Caco-2 (cell line): ENCODE results near the gene XPR1. TPM values are rescaled to one million over a fixed set of nuclear protein-coding genes. Genes with fewer than 3 reads are reported as not detected.

Source experiments
- BruUV-seq: library from RNA; stranded (reverse); fragments of 400-500 nt; replicated peaks from 2 replicates; lab custom pipeline; 2021; lab: Mats Ljungman, UMichigan
- CTCF ChIA-PET: fragments of 300-600 bp; sonication (Branson Sonifier 250); formaldehyde crosslinking; loops from one replicate; lab custom pipeline; 2022; ENCODE audit warnings: antibody characterized with exemption; lab: Charles Lee
- POLR2A ChIA-PET: fragments of 300-600 bp; sonication (Branson Sonifier 250); formaldehyde crosslinking; loops from one replicate; lab custom pipeline; 2022; ENCODE audit warnings: antibody characterized with exemption; lab: Charles Lee
- DNase-seq, 2 experiments: peaks; one replicate each; pipeline versions ENCODE4 v3.0.0 to v3.0.0-alpha.2; 2020 to 2022
- H3K27me3 ChIP-seq: replicated peaks from 2 replicates; pipeline ENCODE4 v1.6.0; 2011; ENCODE audit warnings: low read length; ENCODE audit not compliant: control insufficient read depth, insufficient read depth
- H3K36me3 ChIP-seq: 2 replicates; pipeline ENCODE4 v1.5.1; 2011; ENCODE audit warnings: low read length; ENCODE audit not compliant: control insufficient read depth, insufficient read depth
- H3K4me1 ChIP-seq: fragments of 250-450 bp; sonication (Bioruptor Pico); 2 replicates; pipeline ENCODE4 v1.5.1; 2020; ENCODE audit warnings: mild to moderate bottlenecking
- H3K4me3 ChIP-seq: 2 replicates; pipeline ENCODE4 v1.5.1; 2011; ENCODE audit warnings: low read depth, mild to moderate bottlenecking, control low read depth, low read length
- H3K9me3 ChIP-seq: fragments of 250-450 bp; sonication (Bioruptor Pico); 2 replicates; pipeline ENCODE4 v1.5.1; 2020; ENCODE audit warnings: mild to moderate bottlenecking, moderate library complexity
- H3K27ac Mint-ChIP-seq: one replicate; pipeline ENCODE4 v1.8.0; 2022; ENCODE audit warnings: mixed read lengths; ENCODE audit not compliant: unreplicated experiment
- H3K27me3 Mint-ChIP-seq: one replicate; pipeline ENCODE4 v1.8.0; 2022; ENCODE audit warnings: mixed read lengths; ENCODE audit not compliant: insufficient read depth, unreplicated experiment
- H3K36me3 Mint-ChIP-seq: one replicate; pipeline ENCODE4 v1.8.0; 2022; ENCODE audit warnings: mild to moderate bottlenecking, mixed read lengths; ENCODE audit not compliant: insufficient read depth, unreplicated experiment
- H3K4me1 Mint-ChIP-seq: one replicate; pipeline ENCODE4 v1.8.0; 2022; ENCODE audit warnings: low read depth, mixed read lengths; ENCODE audit not compliant: unreplicated experiment
- H3K4me3 Mint-ChIP-seq: one replicate; pipeline ENCODE4 v1.8.0; 2022; ENCODE audit warnings: mild to moderate bottlenecking, moderate library complexity, mixed read lengths; ENCODE audit not compliant: unreplicated experiment
- H3K9me3 Mint-ChIP-seq: one replicate; pipeline ENCODE4 v1.8.0; 2022; ENCODE audit warnings: mixed read lengths; ENCODE audit not compliant: unreplicated experiment
- intact Hi-C: fragments of 100-400 bp; cut with micrococcal nuclease; formaldehyde crosslinking; loops from one replicate; pipeline ENCODE4 v1.10.0; 2022; ENCODE audit not compliant: unreplicated experiment
- total RNA-seq: library from RNA; stranded (reverse); gene quantifications from 2 replicates; pipeline ENCODE4 v1.2.3, GENCODE V29; 2022
- TF ChIP-seq, protein P1 (sequence below), 2 experiments: fragments of 200-600 bp in 1 of 2; IDR thresholded peaks; 1 replicate in 1 of 2; 2 replicates in 1 of 2; pipeline versions ENCODE4 v1.5.1 to v1.8.0; 2011 to 2022; ENCODE audit warnings: antibody characterized with exemption in 1 of 2, control low read depth in 1 of 2, inconsistent platforms in 1 of 2, low read depth in 1 of 2, low read length in 1 of 2, mild to moderate bottlenecking in 1 of 2, moderate library complexity in 1 of 2; ENCODE audit not compliant: insufficient read depth in 1 of 2, severe bottlenecking in 1 of 2, unreplicated experiment in 1 of 2

The XPR1 gene
- total RNA-seq, 1 experiment from 2014 or later: 34.4 TPM

DNA sequence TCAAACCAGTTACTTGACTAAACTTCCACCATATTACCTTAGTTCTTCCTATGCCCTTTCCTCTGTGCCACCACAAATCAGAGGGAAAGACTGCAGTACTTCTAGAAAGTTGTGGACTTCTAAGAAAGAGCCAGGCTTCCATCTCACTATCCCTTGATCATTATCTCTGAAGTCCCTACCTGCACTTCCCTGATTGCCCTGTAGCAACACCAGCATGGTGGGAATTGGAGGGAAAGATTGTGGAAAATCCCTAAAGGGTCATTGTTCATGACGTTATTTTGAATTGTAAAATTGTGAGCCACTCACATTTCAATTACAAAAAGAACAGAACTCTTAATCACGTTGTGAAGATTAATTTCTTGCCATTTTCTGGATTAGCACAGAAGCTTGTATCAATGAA is 257.5 kb downstream of the XPR1 start:
- Histone ChIP-seq H3K27me3 (no peaks in the 10 kb centered on the region), H3K9me3 (no peaks in the 10 kb centered on the region), H3K4me1 (peaks cover 15% of the 10 kb centered on the region), H3K36me3 (no peaks in the 10 kb centered on the region), H3K4me3 (no peak overlapping the region)
- no TSS peak for BruUV-seq
- H3K9me3 Mint-ChIP-seq: no peaks in the 10 kb centered on the region
- no peaks in the 10 kb centered on the region for H3K27me3 Mint-ChIP-seq
- TF ChIP-seq, protein P1, sequence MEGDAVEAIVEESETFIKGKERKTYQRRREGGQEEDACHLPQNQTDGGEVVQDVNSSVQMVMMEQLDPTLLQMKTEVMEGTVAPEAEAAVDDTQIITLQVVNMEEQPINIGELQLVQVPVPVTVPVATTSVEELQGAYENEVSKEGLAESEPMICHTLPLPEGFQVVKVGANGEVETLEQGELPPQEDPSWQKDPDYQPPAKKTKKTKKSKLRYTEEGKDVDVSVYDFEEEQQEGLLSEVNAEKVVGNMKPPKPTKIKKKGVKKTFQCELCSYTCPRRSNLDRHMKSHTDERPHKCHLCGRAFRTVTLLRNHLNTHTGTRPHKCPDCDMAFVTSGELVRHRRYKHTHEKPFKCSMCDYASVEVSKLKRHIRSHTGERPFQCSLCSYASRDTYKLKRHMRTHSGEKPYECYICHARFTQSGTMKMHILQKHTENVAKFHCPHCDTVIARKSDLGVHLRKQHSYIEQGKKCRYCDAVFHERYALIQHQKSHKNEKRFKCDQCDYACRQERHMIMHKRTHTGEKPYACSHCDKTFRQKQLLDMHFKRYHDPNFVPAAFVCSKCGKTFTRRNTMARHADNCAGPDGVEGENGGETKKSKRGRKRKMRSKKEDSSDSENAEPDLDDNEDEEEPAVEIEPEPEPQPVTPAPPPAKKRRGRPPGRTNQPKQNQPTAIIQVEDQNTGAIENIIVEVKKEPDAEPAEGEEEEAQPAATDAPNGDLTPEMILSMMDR (IDR thresholded peaks at IDR 0.05; ENCODE audit: insufficient read depth in 1 of 2, low read depth in 1 of 2, low read length in 1 of 2, severe bottlenecking in 1 of 2, unreplicated experiment in 1 of 2): no peak
- peaks cover 12% of the 10 kb centered on the region for H3K4me1 Mint-ChIP-seq
- intact Hi-C loops: loop anchor here (10.0 kb wide), 1 partner anchor 65 kb away; no protein-coding TSS in a partner anchor
- CTCF ChIA-PET: no interaction called here
- POLR2A ChIA-PET: no interaction called here
- H3K27ac Mint-ChIP-seq: no peak overlapping the region
- H3K36me3 Mint-ChIP-seq: no peaks in the 10 kb centered on the region
- H3K4me3 Mint-ChIP-seq: no peak overlapping the region
- DNase-seq: no peak

DNA sequence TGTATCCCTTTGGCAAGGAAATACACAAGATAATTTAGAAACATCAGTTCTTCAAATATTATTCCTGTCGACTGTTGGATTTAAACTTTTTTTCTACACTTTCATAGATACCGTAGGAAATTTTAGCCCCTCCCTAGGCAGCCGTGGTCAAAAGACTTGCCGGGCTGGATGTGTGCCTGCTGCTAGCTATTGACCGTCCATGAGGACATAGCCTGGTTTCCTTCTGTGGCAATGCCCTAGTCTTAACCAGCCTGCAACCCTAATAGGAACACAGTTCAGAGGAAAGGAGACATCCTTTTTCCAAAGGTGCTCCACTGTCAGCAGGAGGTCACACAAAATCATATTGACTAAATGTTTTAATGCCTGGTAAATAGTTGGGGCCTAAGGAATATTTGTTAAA is 260.4 kb downstream of the XPR1 start:
- Mint-ChIP-seq H3K27ac (no peak overlapping the region), H3K27me3 (no peaks in the 10 kb centered on the region), H3K9me3 (no peaks in the 10 kb centered on the region), H3K4me1 (peaks cover 12% of the 10 kb centered on the region), H3K4me3 (no peak overlapping the region), H3K36me3 (peaks cover 6% of the 10 kb centered on the region)
- DNase-seq: no peak
- BruUV-seq: no TSS peak
- H3K27me3 ChIP-seq: no peaks in the 10 kb centered on the region
- CTCF ChIA-PET: interaction anchor here (0.6 kb wide), 1 partner anchor 70 kb away, joined by 3 read pairs; no protein-coding TSS in a partner anchor
- H3K4me3 ChIP-seq: no peak overlapping the region
- no peaks in the 10 kb centered on the region for H3K36me3 ChIP-seq
- POLR2A ChIA-PET: no interaction called here
- intact Hi-C loops: no loop called here
- H3K4me1 ChIP-seq: peaks cover 12% of the 10 kb centered on the region
- TF ChIP-seq, protein P1 (IDR thresholded peaks at IDR 0.05; ENCODE audit: insufficient read depth in 1 of 2, low read depth in 1 of 2, low read length in 1 of 2, severe bottlenecking in 1 of 2, unreplicated experiment in 1 of 2): no peak
- H3K9me3 ChIP-seq: no peaks in the 10 kb centered on the region

DNA sequence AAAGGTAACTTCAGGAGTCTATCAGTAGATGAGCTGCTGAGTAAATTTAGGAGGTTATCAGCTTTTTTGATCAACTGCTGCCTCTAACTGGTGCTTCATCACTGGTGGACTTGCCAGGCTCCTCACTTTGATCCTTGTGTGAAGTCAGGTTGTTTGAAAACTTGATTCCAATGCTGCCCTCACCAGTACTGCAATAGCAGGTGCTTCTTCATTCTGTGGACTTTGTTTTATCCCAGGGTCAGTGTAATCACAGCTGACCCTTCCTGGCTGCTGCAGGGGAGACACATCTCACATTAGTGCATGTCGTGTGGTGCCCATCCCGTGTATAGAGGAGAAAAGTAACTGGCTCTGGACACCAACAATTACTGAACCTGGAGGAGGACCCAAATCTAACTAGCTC is 260.9 kb downstream of the XPR1 start:
- H3K4me1 ChIP-seq: peaks cover 8% of the 10 kb centered on the region
- H3K27me3 ChIP-seq: no peaks in the 10 kb centered on the region
- DNase-seq: no peak
- H3K4me3 ChIP-seq: no peak overlapping the region
- H3K4me1 Mint-ChIP-seq: peaks cover 9% of the 10 kb centered on the region
- TF ChIP-seq, protein P1 (IDR thresholded peaks at IDR 0.05; ENCODE audit: insufficient read depth in 1 of 2, low read depth in 1 of 2, low read length in 1 of 2, severe bottlenecking in 1 of 2, unreplicated experiment in 1 of 2): no peak
- BruUV-seq: no TSS peak
- H3K27ac Mint-ChIP-seq: no peak overlapping the region
- no peak overlapping the region for H3K4me3 Mint-ChIP-seq
- peaks cover 6% of the 10 kb centered on the region for H3K36me3 Mint-ChIP-seq
- H3K9me3 ChIP-seq: no peaks in the 10 kb centered on the region
- CTCF ChIA-PET: interaction anchor here (0.6 to 0.7 kb wide), 2 partner anchors 53 to 69 kb away, joined by 3 read pairs; no protein-coding TSS in a partner anchor
- no peaks in the 10 kb centered on the region for H3K36me3 ChIP-seq
- no peaks in the 10 kb centered on the region for H3K27me3 Mint-ChIP-seq
- no peaks in the 10 kb centered on the region for H3K9me3 Mint-ChIP-seq
- intact Hi-C loops: no loop called here
- POLR2A ChIA-PET: no interaction called here
